T-helper 1 cell (primary cell): ENCODE data around the gene ZNF563.
"Not testable (repeated sequence)": the region's sequence is repeated elsewhere in the genome, so short reads cannot be mapped to it uniquely, and the experiment has no call there.

Source experiments
- DNase-seq, 5 donors: peaks; one replicate each; pipeline ENCODE4 v3.0.0-alpha.2; 2012 to 2020
- total RNA-seq, 4 donors: gene quantifications; one replicate each; lab custom pipeline; 2026; lab: John Stamatoyannopoulos, UW

Gene ZNF563
- 8.2 to 16.0 (median 15.5) reads per million in 4 donors for total RNA-seq

- peak; percentile 88 to 97 (median 93) for DNase-seq
These were observed at the start of gene ZNF563 for GRCh38 chr19:12333162-12334159. TSS of gene ZNF563 (minus strand) at chr19:12333633. CDS start at chr19:12333482, 151 bp downstream.

GRCh38 chr19:12380444-12380737, 47.0 kb upstream of the ZNF563 start:
- no peak for DNase-seq

- no peak for DNase-seq
These were observed 46.5 kb upstream of the ZNF563 start for GRCh38 chr19:12379732-12380443.

GRCh38 chr19:12374026-12374425, 40.6 kb upstream of the ZNF563 start:
- DNase-seq = no peak

GRCh38 chr19:12365236-12366162, 32.1 kb upstream of the ZNF563 start, which contains the start of gene ZNF442:
TSS of gene ZNF442 (minus strand) at chr19:12365683. CDS start at chr19:12363631, 2,052 bp downstream.
- DNase-seq = peak; percentile 53 to 80 (median 63)

GRCh38 chr19:12364391-12365235, 31.2 kb upstream of the ZNF563 start:
- DNase-seq = no peak

GRCh38 chr19:12362236-12362635, 28.8 kb upstream of the ZNF563 start:
- not testable (repeated sequence) for DNase-seq

GRCh38 chr19:12353375-12353774, 19.9 kb upstream of the ZNF563 start:
- DNase-seq = no peak

- no peak for DNase-seq
These were observed 17.4 kb upstream of the ZNF563 start for GRCh38 chr19:12350890-12351197.

- DNase-seq = no peak
These were observed 16.9 kb upstream of the ZNF563 start for GRCh38 chr19:12350185-12350889.

- DNase-seq = no peak
These were observed 13.5 kb upstream of the ZNF563 start for GRCh38 chr19:12346896-12347295.

- DNase-seq = no peak
These were observed 11.8 kb upstream of the ZNF563 start for GRCh38 chr19:12345197-12345596.

GRCh38 chr19:12331211-12331941, 2.1 kb downstream of the ZNF563 start:
- DNase-seq = peak in 4 of 5 donors; percentile 14 to 22 (median 22)

- no peak for DNase-seq
These were observed 3.1 kb downstream of the ZNF563 start for GRCh38 chr19:12330340-12330739.

GRCh38 chr19:12325690-12326089, 7.7 kb downstream of the ZNF563 start:
- DNase-seq = no peak

GRCh38 chr19:12318782-12319413, 14.5 kb downstream of the ZNF563 start:
- no peak for DNase-seq

- no peak for DNase-seq
These were observed 18.9 kb downstream of the ZNF563 start for GRCh38 chr19:12314553-12314952.

- not testable (repeated sequence) for DNase-seq
These were observed 24.5 kb downstream of the ZNF563 start for GRCh38 chr19:12308891-12309290.

- no peak for DNase-seq
These were observed 38.2 kb downstream of the ZNF563 start for GRCh38 chr19:12295191-12295590.
